K562 (cell line): ENCODE data around the gene MAN2A1.

Experiments used
- CHD1 ChIP-seq: fragments of 200-600 bp; sonication (generic); IDR thresholded peaks from one replicate; pipeline ENCODE4 v1.6.1; 2012; ENCODE audit warnings: mild to moderate bottlenecking, moderate library complexity, low read length, inconsistent platforms
- EP300 ChIP-seq: IDR thresholded peaks from 2 replicates; pipeline ENCODE4 v1.6.1; 2012; ENCODE audit warnings: low read length, improper control_type of control experiment
- GTF2A2 ChIP-seq: IDR thresholded peaks from 2 replicates; pipeline ENCODE4 v1.6.1; 2016; ENCODE audit warnings: mild to moderate bottlenecking, missing genetic modification characterization, missing compliant biosample characterization
- RBM39 ChIP-seq: fragments of 200-400 bp; formaldehyde crosslinking; optimal IDR thresholded peaks from 2 replicates; pipeline ENCODE3; 2018; ENCODE audit warnings: low read depth, low read length
- UBTF ChIP-seq, 2 experiments: IDR thresholded peaks; 2 replicates each; pipeline ENCODE4 v1.6.1; 2012; ENCODE audit warnings: improper control_type of control experiment in 2 of 2, low read depth in 2 of 2, low read length in 2 of 2, borderline replicate concordance in 1 of 2

GRCh38 chr5:109691996-109692395 lies 2.3 kb downstream of the MAN2A1 start:
- TF ChIP-seq EP300 (no peak), UBTF (IDR thresholded peaks at IDR 0.05; ENCODE audit: borderline replicate concordance in 1 of 2, low read depth in 2 of 2, low read length in 2 of 2) (no peak), GTF2A2 (no peak), RBM39 (no peak), CHD1 (no peak)
